A673 (cell line): ENCODE measurements around the gene CDKAL1. TPM values are rescaled to one million over a fixed set of nuclear protein-coding genes. Genes with fewer than 3 reads are reported as not detected.

Experiments used
- BruUV-seq: library from RNA; stranded (reverse); fragments of 400-500 nt; replicated peaks from 2 replicates; lab custom pipeline; 2021; lab: Mats Ljungman, UMichigan
- CTCF ChIA-PET: fragments of 300-600 bp; sonication (Branson Sonifier 250); formaldehyde crosslinking; loops from one replicate; lab custom pipeline; 2022; ENCODE audit warnings: antibody characterized with exemption; lab: Charles Lee
- POLR2A ChIA-PET: fragments of 300-600 bp; sonication (Branson Sonifier 250); formaldehyde crosslinking; loops from one replicate; lab custom pipeline; 2022; ENCODE audit warnings: antibody characterized with exemption; ENCODE audit not compliant: low non-redundant PET; lab: Charles Lee
- DNase-seq: peaks from one replicate; pipeline ENCODE4 v3.0.0-alpha.2; 2015; ENCODE audit warnings: low spot score
- H3K27ac ChIP-seq: fragments of 200-600 bp; sonication (generic); 2 replicates; pipeline ENCODE4 v1.5.1; 2016; ENCODE audit warnings: mixed run types, low read depth, mild to moderate bottlenecking, mixed read lengths, antibody characterized with exemption, low read length; ENCODE audit not compliant: poor library complexity, severe bottlenecking
- H3K27me3 ChIP-seq: fragments of 200-600 bp; sonication (generic); replicated peaks from 2 replicates; pipeline ENCODE4 v1.6.1; 2017; ENCODE audit warnings: mixed run types, low read depth, mild to moderate bottlenecking, mixed read lengths, antibody characterized with exemption, low read length; ENCODE audit not compliant: insufficient read depth, poor library complexity
- H3K36me3 ChIP-seq: fragments of 200-600 bp; sonication (generic); 2 replicates; pipeline ENCODE4 v1.6.1; 2016; ENCODE audit warnings: mixed run types, mild to moderate bottlenecking, mixed read lengths, antibody characterized with exemption, low read length; ENCODE audit not compliant: insufficient read depth, poor library complexity, severe bottlenecking
- H3K4me1 ChIP-seq: fragments of 200-600 bp; sonication (generic); 2 replicates; pipeline ENCODE4 v1.6.1; 2017; ENCODE audit warnings: mixed run types, mild to moderate bottlenecking, mixed read lengths, antibody characterized with exemption, low read length; ENCODE audit not compliant: insufficient read depth, poor library complexity, severe bottlenecking
- H3K4me3 ChIP-seq: fragments of 200-600 bp; sonication (generic); 2 replicates; pipeline ENCODE4 v1.5.1; 2016; ENCODE audit warnings: low read depth, mixed run types, mild to moderate bottlenecking, mixed read lengths, low read length; ENCODE audit not compliant: poor library complexity, severe bottlenecking
- H3K9me3 ChIP-seq: fragments of 200-600 bp; sonication (generic); 2 replicates; pipeline ENCODE4 v1.6.1; 2016; ENCODE audit warnings: mixed run types, low read depth, mild to moderate bottlenecking, mixed read lengths, antibody characterized with exemption, low read length; ENCODE audit not compliant: poor library complexity, severe bottlenecking
- CTCF ChIP-seq: fragments of 300-800, 200-600 bp; sonication (generic); conservative IDR thresholded peaks from 2 replicates; pipeline ENCODE4 v1.5.1; 2017; ENCODE audit warnings: low read depth, mild to moderate bottlenecking, antibody characterized with exemption, low read length, moderate library complexity, mixed read lengths
- EZH2 ChIP-seq: fragments of 200-600 bp; sonication (generic); IDR thresholded peaks from 2 replicates; pipeline ENCODE4 v1.6.1; 2017; ENCODE audit warnings: borderline replicate concordance, low read depth, mild to moderate bottlenecking, mixed read lengths, antibody characterized with exemption, low read length; ENCODE audit not compliant: poor library complexity, severe bottlenecking
- intact Hi-C: fragments of 100-400 bp; cut with micrococcal nuclease; formaldehyde crosslinking; loops from one replicate; pipeline ENCODE4 v1.10.0; 2022; ENCODE audit not compliant: unreplicated experiment
- total RNA-seq: library from RNA; stranded (reverse); gene quantifications from 2 replicates; pipeline ENCODE4 v1.2.3, GENCODE V29; 2021

The CDKAL1 gene
- total RNA-seq, 1 experiment from 2014 or later = 35.5 TPM

GRCh38 chr6:20600831-20601230, 66.6 kb downstream of the CDKAL1 start:
- no peaks in the 10 kb centered on the region for H3K4me1 ChIP-seq
- TF ChIP-seq EZH2 = no peak
- no peak for TF ChIP-seq CTCF
- DNase-seq = no peak
- BruUV-seq = no TSS peak
- no peaks in the 10 kb centered on the region for H3K27me3 ChIP-seq
- peaks cover 3% of the 10 kb centered on the region for H3K36me3 ChIP-seq
- no peak overlapping the region for H3K4me3 ChIP-seq
- POLR2A ChIA-PET = no interaction called here
- no peak overlapping the region for H3K27ac ChIP-seq
- intact Hi-C loops = no loop called here
- CTCF ChIA-PET = no interaction called here
- H3K9me3 ChIP-seq = no peaks in the 10 kb centered on the region

- H3K4me1 ChIP-seq = no peaks in the 10 kb centered on the region
- no peaks in the 10 kb centered on the region for H3K36me3 ChIP-seq
- DNase-seq = no peak
- intact Hi-C loops = no loop called here
- H3K9me3 ChIP-seq = no peaks in the 10 kb centered on the region
- no peak overlapping the region for H3K4me3 ChIP-seq
- CTCF ChIA-PET = no interaction called here
- TF ChIP-seq EZH2 (no peak), CTCF (no peak)
- no peak overlapping the region for H3K27ac ChIP-seq
- POLR2A ChIA-PET = no interaction called here
- no peaks in the 10 kb centered on the region for H3K27me3 ChIP-seq
- BruUV-seq = no TSS peak
Observed at GRCh38 chr6:20604159-20604558, 69.9 kb downstream of the CDKAL1 start.

- BruUV-seq = no TSS peak
- CTCF ChIA-PET = no interaction called here
- POLR2A ChIA-PET = no interaction called here
Observed at GRCh38 chr6:20605061-20605460, 70.8 kb downstream of the CDKAL1 start.

More at GRCh38 chr6:20605061-20605460, 70.8 kb downstream of the CDKAL1 start:
- no peak overlapping the region for H3K4me3 ChIP-seq
- no peaks in the 10 kb centered on the region for H3K9me3 ChIP-seq
- H3K4me1 ChIP-seq = no peaks in the 10 kb centered on the region
- TF ChIP-seq EZH2 (no peak), CTCF (no peak)
- no peaks in the 10 kb centered on the region for H3K36me3 ChIP-seq
- intact Hi-C loops = no loop called here
- DNase-seq = no peak
- no peak overlapping the region for H3K27ac ChIP-seq
- no peaks in the 10 kb centered on the region for H3K27me3 ChIP-seq
